Measurements from ENCODE around the gene ZNF236. TPM values are rescaled to one million over a fixed set of nuclear protein-coding genes. Genes with fewer than 3 reads are reported as not detected.
A peak's percentile ranks its signal among the peaks of the same experiment; 100 is the strongest.

The ZNF236 gene
- total RNA-seq, 2 donors from 2014 or later: 8.3 to 29.0 TPM

DNA sequence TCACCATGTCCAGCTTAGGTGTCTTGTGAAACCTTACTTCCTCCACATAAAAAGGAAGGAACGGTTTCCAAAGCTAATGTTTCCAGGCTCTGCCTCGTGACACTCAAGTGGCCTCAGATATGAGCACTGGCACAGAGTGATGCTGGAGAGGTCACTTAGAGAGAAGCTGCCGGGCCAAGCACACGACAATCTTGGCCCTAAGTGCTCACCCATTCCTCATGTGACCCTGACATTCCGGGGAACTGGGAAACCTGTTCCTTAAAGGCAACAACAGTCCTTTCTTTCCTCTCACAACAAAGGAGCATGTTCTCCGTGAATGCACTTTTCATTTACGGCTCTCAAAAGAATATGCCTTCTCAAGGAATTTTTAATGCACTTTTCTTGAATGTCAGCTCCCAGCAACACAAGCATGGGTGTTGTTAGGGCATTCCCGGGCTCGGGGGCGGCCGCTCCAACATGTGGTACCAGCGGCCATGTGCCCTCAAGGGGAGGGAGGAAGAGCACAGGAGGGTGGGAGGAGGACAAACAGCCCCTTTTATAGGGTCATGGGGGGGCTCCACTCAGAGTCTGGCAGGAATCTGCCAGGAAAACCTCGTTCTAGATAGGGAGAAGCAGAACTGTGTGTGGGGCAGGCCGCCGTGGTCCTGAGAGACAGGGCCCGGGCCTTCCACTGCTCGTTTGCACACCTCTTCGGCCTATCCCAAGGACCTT is 191.6 kb downstream of the ZNF236 start:
- H3K36me3 ChIP-seq: no peaks in the 10 kb centered on the region
- no peak for DNase-seq (ENCODE audit: low spot score)
- peak; percentile 24 for TF ChIP-seq POLR2AphosphoS5 (IDR thresholded peaks at IDR 0.05)
- TF ChIP-seq, protein P1, sequence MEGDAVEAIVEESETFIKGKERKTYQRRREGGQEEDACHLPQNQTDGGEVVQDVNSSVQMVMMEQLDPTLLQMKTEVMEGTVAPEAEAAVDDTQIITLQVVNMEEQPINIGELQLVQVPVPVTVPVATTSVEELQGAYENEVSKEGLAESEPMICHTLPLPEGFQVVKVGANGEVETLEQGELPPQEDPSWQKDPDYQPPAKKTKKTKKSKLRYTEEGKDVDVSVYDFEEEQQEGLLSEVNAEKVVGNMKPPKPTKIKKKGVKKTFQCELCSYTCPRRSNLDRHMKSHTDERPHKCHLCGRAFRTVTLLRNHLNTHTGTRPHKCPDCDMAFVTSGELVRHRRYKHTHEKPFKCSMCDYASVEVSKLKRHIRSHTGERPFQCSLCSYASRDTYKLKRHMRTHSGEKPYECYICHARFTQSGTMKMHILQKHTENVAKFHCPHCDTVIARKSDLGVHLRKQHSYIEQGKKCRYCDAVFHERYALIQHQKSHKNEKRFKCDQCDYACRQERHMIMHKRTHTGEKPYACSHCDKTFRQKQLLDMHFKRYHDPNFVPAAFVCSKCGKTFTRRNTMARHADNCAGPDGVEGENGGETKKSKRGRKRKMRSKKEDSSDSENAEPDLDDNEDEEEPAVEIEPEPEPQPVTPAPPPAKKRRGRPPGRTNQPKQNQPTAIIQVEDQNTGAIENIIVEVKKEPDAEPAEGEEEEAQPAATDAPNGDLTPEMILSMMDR (IDR thresholded peaks at IDR 0.05): no peak
- WGBS: 47% methylated on average over 18 of the region's 18 CpGs
- no peaks in the 10 kb centered on the region for H3K4me1 ChIP-seq (replicated peaks)
- intact Hi-C loops (cut with DNase I): no loop called here
- H3K27ac ChIP-seq: peak overlapping the region; percentile 18 to 38
- no peaks in the 10 kb centered on the region for H3K9me3 ChIP-seq
- H3K27me3 ChIP-seq (replicated peaks; ENCODE audit: insufficient read depth): no peaks in the 10 kb centered on the region
- no peak overlapping the region for H3K4me3 ChIP-seq

DNA sequence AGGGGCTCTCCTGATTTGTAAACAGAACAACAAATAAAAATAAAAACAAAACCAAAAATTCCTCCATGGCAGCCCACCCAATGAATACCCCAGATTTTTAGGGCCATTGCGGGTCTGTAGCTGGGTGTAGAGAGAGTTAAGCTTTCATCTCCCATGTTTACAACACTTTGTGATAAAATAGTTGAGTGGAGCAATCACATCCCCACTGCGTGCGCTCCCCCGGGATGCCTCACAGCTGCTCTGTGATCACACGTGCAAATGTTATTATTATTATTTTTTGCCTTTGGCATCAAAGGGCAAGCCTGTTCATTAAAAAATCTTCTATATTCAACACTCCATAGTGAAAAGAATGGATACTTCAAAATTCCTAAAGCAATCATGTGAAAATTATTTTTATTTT is 192.2 kb downstream of the ZNF236 start:
- Histone ChIP-seq H3K27ac (peak overlapping the region in 1 of 2 donors; percentile 38), H3K4me3 (no peak overlapping the region), H3K9me3 (no peaks in the 10 kb centered on the region), H3K27me3 (replicated peaks; ENCODE audit: insufficient read depth) (no peaks in the 10 kb centered on the region), H3K36me3 (no peaks in the 10 kb centered on the region), H3K4me1 (replicated peaks) (no peaks in the 10 kb centered on the region)
- WGBS: 87% methylated on average over 5 of the region's 5 CpGs
- intact Hi-C loops (cut with DNase I): no loop called here
- TF ChIP-seq POLR2AphosphoS5 (IDR thresholded peaks at IDR 0.05) (no peak), POLR2A (IDR thresholded peaks at IDR 0.05) (no peak)
- no peak for DNase-seq (ENCODE audit: low spot score)

DNA sequence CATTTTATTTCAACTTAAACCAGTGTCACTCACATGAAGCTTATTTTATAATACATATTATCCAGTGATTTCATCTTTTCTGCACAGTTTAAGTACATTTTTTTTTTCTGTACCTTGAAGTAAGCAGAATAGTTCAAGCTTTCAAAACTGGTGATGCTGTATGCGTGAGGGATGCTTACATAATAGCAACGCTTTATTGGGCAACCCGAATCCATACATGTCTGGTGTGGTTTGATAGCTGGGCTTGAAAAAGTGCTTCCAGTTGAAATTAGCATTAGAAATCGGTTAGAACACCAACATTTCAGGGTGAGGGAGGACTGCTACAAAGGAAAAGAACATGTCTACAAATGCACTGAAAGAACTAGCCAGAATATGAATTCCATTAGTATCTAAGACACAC is 192.8 kb downstream of the ZNF236 start:
- Histone ChIP-seq H3K9me3 (no peaks in the 10 kb centered on the region), H3K4me3 (no peak overlapping the region), H3K27me3 (replicated peaks; ENCODE audit: insufficient read depth) (no peaks in the 10 kb centered on the region), H3K4me1 (replicated peaks) (no peaks in the 10 kb centered on the region), H3K27ac (no peak overlapping the region), H3K36me3 (no peaks in the 10 kb centered on the region)
- WGBS: 85% methylated on average over 4 of the region's 4 CpGs
- DNase-seq (ENCODE audit: low spot score): no peak
- intact Hi-C loops (cut with DNase I): no loop called here
- TF ChIP-seq, protein P1 (IDR thresholded peaks at IDR 0.05): no peak
- no peak for TF ChIP-seq POLR2A (IDR thresholded peaks at IDR 0.05)
- TF ChIP-seq POLR2AphosphoS5 (IDR thresholded peaks at IDR 0.05): no peak

DNA sequence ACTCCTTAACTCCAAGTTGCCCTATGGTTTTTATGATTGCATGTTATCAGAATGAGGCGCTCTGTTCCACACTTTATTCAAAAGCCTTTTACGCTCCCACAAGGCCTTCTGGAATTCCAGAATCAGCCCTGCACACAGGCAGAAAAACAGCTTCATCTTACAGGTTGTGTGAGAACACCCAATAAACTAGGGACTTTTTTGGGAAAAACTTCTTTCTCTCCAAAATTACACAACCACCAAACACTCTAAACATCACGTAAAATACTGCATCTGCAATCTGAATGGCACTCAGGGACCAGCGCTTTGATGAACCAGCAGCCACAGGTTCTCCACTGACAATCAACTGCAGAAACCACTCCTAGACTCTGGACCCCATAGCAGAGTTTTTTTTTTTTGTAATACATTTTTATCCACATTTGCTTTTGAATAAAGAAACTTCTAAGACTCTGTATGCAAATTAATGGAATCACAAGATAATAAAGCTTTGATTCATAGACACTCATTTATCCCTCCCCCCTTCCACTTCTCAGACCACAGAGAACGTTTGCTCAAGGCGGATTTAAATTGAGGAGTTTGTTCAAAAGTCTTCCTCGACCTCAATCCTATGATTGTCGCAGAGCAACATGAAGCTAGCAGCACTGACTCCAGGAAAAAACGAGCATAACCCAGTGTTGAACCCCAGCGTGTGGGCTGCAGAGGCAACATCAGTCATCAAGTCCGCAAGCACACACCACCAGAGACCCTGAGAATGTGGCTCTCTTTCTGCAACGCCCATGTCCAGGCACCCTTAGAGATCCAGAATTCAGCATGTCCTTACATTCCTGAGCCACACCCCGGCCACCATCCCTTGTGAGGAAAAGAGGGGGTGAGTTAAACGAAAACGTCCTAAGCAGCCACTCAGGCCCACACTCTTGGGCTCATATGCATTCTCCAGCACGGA is 193.7 kb downstream of the ZNF236 start:
- Histone ChIP-seq H3K4me3 (no peak overlapping the region), H3K4me1 (replicated peaks) (no peaks in the 10 kb centered on the region), H3K27me3 (replicated peaks; ENCODE audit: insufficient read depth) (no peaks in the 10 kb centered on the region), H3K9me3 (no peaks in the 10 kb centered on the region), H3K36me3 (no peaks in the 10 kb centered on the region), H3K27ac (no peak overlapping the region)
- WGBS: 89% methylated on average over 16 of the region's 16 CpGs
- intact Hi-C loops (cut with DNase I): no loop called here
- no peak for DNase-seq (ENCODE audit: low spot score)
- no peak for TF ChIP-seq POLR2A (IDR thresholded peaks at IDR 0.05)
- TF ChIP-seq POLR2AphosphoS5 (IDR thresholded peaks at IDR 0.05): no peak
- TF ChIP-seq, protein P1 (IDR thresholded peaks at IDR 0.05): no peak

DNA sequence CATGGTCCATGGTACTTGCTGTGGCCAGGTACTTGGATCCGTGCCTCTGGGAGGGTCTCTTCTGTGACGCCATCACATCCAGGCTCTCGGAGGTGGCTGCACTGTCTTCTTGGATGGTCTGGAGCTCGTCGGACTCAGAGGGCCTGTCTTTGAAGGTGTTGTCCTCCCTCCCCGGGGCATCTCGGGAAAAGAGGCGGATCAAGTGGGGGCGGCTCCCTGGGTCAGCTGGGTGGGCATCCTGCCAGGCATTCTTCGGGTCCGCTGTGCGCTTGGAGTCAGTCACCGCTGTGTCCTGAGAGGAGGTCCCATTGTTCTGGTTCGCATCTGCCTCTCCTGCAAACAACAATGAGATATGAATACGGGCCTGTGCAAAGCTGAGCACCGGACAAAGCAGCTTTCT is 194.6 kb downstream of the ZNF236 start:
- Histone ChIP-seq H3K4me3 (no peak overlapping the region), H3K27me3 (replicated peaks; ENCODE audit: insufficient read depth) (no peaks in the 10 kb centered on the region), H3K4me1 (replicated peaks) (no peaks in the 10 kb centered on the region), H3K36me3 (no peaks in the 10 kb centered on the region), H3K9me3 (no peaks in the 10 kb centered on the region), H3K27ac (no peak overlapping the region)
- TF ChIP-seq, protein P1 (IDR thresholded peaks at IDR 0.05): no peak
- no peak for TF ChIP-seq POLR2A (IDR thresholded peaks at IDR 0.05)
- TF ChIP-seq POLR2AphosphoS5 (IDR thresholded peaks at IDR 0.05): no peak
- intact Hi-C loops (cut with DNase I): no loop called here
- 86% methylated on average over 12 of the region's 16 CpGs for WGBS
- no peak for DNase-seq (ENCODE audit: low spot score)
